Thoracic aorta (tissue), 2 donors: Measurements from ENCODE around the gene KPNB1. TPM values are rescaled to one million over a fixed set of nuclear protein-coding genes. Genes with fewer than 3 reads are reported as not detected.

ENCODE experiments used
- ATAC-seq: fragments of 150-250 bp; one replicate; pipeline ENCODE4 v1.8.0; 2017; ENCODE audit warnings: low read depth; ENCODE audit not compliant: insufficient number of reproducible peaks, low FRiP score
- DNase-seq: peaks from one replicate; pipeline ENCODE4 v3.0.0-alpha.2; 2020; ENCODE audit warnings: low spot score
- H3K27ac ChIP-seq, 2 donors: fragments of 200-600 bp; sonication (generic); 1 replicate in 1 of 2; 2 replicates in 1 of 2; pipeline ENCODE4 v1.5.1; 2016; ENCODE audit warnings: mild to moderate bottlenecking in 2 of 2, moderate library complexity in 2 of 2
- H3K27me3 ChIP-seq: fragments of 200-600 bp; sonication (generic); replicated peaks from 2 replicates; pipeline ENCODE4 v1.6.0; 2016; ENCODE audit warnings: mild to moderate bottlenecking; ENCODE audit not compliant: insufficient read depth
- H3K36me3 ChIP-seq: fragments of 200-600 bp; sonication (generic); one replicate; pipeline ENCODE4 v1.5.1; 2016
- H3K4me1 ChIP-seq, 2 donors: fragments of 200-600 bp; sonication (generic); 1 replicate in 1 of 2; 2 replicates in 1 of 2; pipeline versions ENCODE4 v1.5.1 to v1.6.0; 2016; ENCODE audit warnings: low read depth in 2 of 2, mild to moderate bottlenecking in 1 of 2; ENCODE audit not compliant: control insufficient read depth in 1 of 2
- H3K4me3 ChIP-seq: fragments of 200-600 bp; sonication (generic); 2 replicates; pipeline ENCODE4 v1.5.1; 2016; ENCODE audit warnings: mild to moderate bottlenecking
- H3K9me3 ChIP-seq: fragments of 200-600 bp; sonication (generic); 2 replicates; pipeline ENCODE4 v1.5.1; 2016
- total RNA-seq, 2 donors: library from RNA; depleted of rRNA; stranded (reverse); fragments of >200 nt; gene quantifications; one replicate each; pipeline versions ENCODE4 v1.1.0 to v1.2.3, GENCODE V29; 2016
- TF ChIP-seq, protein P1 (sequence below): fragments of 200-600 bp; sonication (generic); IDR thresholded peaks from one replicate; pipeline ENCODE4 v1.5.1; 2019; ENCODE audit warnings: antibody characterized with exemption

KPNB1 gene
- total RNA-seq, 2 donors from 2014 or later, result 199 to 223 TPM

DNA sequence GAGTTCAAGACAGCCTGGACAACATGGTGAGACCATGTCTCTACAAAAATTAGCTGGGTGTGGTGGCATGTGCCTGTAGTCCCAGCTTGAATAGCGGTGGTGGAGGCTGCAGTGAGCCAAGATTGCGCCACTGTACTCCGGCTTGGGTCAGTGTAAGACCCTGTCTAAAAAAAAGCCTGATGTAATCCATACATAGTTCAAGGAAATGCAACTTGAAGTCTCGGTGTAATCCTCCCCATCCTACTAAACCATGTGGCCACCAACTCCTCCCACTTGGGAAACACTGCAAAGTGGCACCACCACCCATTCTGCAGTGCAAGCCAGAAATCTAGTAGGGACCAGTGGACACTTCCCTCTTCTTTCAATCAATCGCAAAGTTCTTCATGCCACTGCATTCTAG, 5.4 kb upstream of the KPNB1 start:
- Histone ChIP-seq H3K27me3 (no peaks in the 10 kb centered on the region), H3K27ac (no peak overlapping the region), H3K36me3 (no peaks in the 10 kb centered on the region), H3K9me3 (no peaks in the 10 kb centered on the region), H3K4me1 (peaks cover 3 to 9% of the 10 kb centered on the region in 2 donors), H3K4me3 (no peak overlapping the region)
- DNase-seq (no peak), ATAC-seq (no peak)
- TF ChIP-seq, protein P1, sequence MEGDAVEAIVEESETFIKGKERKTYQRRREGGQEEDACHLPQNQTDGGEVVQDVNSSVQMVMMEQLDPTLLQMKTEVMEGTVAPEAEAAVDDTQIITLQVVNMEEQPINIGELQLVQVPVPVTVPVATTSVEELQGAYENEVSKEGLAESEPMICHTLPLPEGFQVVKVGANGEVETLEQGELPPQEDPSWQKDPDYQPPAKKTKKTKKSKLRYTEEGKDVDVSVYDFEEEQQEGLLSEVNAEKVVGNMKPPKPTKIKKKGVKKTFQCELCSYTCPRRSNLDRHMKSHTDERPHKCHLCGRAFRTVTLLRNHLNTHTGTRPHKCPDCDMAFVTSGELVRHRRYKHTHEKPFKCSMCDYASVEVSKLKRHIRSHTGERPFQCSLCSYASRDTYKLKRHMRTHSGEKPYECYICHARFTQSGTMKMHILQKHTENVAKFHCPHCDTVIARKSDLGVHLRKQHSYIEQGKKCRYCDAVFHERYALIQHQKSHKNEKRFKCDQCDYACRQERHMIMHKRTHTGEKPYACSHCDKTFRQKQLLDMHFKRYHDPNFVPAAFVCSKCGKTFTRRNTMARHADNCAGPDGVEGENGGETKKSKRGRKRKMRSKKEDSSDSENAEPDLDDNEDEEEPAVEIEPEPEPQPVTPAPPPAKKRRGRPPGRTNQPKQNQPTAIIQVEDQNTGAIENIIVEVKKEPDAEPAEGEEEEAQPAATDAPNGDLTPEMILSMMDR, result no peak

DNA sequence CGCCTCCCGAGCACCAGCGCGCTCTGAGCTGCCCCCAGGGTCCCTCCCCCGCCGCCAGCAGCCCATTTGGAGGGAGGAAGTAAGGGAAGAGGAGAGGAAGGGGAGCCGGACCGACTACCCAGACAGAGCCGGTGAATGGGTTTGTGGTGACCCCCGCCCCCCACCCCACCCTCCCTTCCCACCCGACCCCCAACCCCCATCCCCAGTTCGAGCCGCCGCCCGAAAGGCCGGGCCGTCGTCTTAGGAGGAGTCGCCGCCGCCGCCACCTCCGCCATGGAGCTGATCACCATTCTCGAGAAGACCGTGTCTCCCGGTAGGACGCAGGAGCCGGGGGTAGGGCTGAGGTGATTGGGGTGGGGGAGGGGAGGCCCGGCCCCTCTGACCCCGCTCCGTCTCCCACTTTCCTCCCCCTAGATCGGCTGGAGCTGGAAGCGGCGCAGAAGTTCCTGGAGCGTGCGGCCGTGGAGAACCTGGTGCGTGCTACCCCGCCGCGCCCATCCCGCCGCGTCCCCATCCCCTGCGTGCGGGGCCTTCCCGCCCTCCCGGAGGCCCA, 329 bp downstream of the KPNB1 start:
- H3K9me3 ChIP-seq, result no peaks in the 10 kb centered on the region
- H3K27me3 ChIP-seq, result no peaks in the 10 kb centered on the region
- peaks cover 8 to 29% of the 10 kb centered on the region in 2 donors for H3K4me1 ChIP-seq
- peak overlapping the region; percentile 67 to 78 for H3K27ac ChIP-seq
- TF ChIP-seq, protein P1, result no peak
- peaks cover 22% of the 10 kb centered on the region for H3K36me3 ChIP-seq
- DNase-seq, result peak; percentile 4
- peak; percentile 8 for ATAC-seq
- H3K4me3 ChIP-seq, result peak overlapping the region; percentile 75

DNA sequence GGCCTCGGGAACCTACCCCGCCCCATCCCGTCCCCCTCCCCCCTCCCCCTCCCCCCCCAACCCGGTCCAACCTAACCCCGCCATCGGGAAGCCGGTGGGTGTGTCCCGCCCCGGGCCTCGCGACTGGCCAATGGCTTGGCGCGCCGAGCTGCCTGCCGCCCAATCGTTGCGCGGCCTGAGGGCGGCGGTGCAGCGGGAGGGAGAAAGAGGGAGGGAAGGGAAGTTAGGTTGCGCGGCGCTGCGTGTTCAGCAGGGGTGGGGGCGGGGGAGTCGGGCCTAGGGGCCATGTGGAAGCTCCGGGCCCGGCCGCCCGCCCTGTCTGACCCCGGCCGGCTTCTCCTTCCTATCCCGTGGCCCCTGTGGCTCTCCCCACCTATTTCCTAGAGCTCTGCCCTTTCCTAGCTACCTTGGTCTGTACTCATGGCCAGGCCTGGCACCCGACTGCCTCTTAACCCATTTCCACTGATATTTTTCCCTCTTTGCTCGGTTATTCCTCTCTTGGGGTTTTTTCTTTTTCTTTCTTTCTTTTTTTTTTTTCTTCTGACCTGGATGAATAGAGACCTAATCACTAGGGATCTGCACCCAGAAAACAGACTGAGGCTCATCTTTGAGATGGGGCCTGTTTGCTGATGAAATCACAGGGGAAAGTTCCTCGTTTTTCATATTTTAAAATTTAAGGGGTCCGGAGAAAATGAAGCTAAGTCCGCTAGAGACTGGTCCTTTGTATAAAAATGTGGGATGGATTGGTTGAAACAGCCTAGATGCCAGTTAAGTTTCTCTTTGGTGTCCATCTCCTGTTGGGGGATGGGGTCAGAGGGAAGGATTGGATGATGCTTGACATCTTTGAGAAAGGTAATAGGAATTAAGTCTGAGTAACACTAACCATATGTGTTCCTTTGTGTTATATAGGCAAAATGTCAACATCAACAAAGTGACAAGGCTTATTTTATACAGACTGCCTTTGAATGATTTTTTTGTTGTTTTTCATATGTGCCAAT, 1.1 kb downstream of the KPNB1 start:
- TF ChIP-seq, protein P1, result no peak
- Histone ChIP-seq H3K27ac (peak overlapping the region; percentile 29 to 30), H3K4me1 (peaks cover 8 to 29% of the 10 kb centered on the region in 2 donors), H3K4me3 (peak overlapping the region; percentile 75), H3K36me3 (peaks cover 22% of the 10 kb centered on the region), H3K27me3 (no peaks in the 10 kb centered on the region), H3K9me3 (no peaks in the 10 kb centered on the region)
- peak; percentile 8 for ATAC-seq
- peak; percentile 75 for DNase-seq

DNA sequence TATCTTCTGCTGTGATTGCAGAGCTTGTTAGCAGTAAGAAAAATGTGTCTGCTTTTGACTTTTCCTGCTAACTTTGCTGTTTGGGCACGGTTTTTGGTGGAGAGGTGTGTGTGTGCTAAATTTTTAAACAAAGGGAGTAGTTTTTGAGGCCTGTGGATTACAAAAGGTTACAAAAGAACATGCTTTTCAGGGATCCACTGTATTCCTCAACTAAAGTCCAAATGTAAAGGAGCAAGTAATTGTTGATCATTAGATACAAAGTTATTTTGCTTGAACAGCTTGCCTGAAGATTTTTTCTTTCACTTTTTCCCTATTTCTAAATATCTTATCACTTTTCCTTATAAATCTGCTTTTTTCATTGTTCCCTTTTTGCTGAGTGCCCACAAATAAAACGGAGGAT, 2.0 kb downstream of the KPNB1 start:
- H3K36me3 ChIP-seq, result peaks cover 28% of the 10 kb centered on the region
- no peaks in the 10 kb centered on the region for H3K27me3 ChIP-seq
- no peak overlapping the region for H3K4me3 ChIP-seq
- H3K4me1 ChIP-seq, result peaks cover 8 to 29% of the 10 kb centered on the region in 2 donors
- TF ChIP-seq, protein P1, result no peak
- no peaks in the 10 kb centered on the region for H3K9me3 ChIP-seq
- H3K27ac ChIP-seq, result no peak overlapping the region
- ATAC-seq, result no peak
- DNase-seq, result no peak

DNA sequence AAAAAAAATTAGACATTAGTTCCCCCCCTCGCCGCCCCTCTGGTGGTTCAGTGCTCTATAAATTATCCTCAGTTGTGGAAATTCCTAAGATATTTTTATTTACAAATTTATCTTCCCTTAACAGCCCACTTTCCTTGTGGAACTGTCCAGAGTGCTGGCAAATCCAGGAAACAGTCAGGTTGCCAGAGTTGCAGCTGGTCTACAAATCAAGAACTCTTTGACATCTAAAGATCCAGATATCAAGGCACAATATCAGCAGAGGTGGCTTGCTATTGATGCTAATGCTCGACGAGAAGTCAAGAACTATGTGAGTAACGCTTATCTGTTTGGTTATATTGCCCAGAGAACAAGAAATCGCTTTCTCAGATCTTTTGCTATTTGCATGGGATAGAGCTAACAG, 2.9 kb downstream of the KPNB1 start:
- ATAC-seq (no peak), DNase-seq (no peak)
- peaks cover 36% of the 10 kb centered on the region for H3K36me3 ChIP-seq
- no peak overlapping the region for H3K4me3 ChIP-seq
- TF ChIP-seq, protein P1, result no peak
- no peak overlapping the region for H3K27ac ChIP-seq
- H3K4me1 ChIP-seq, result peaks cover 8 to 29% of the 10 kb centered on the region in 2 donors
- no peaks in the 10 kb centered on the region for H3K9me3 ChIP-seq
- H3K27me3 ChIP-seq, result no peaks in the 10 kb centered on the region
